Esophagus squamous epithelium (tissue), 4 donors: ENCODE measurements around the gene ERC2.

Experiments
- POLR2A ChIP-seq, 4 donors: fragments of 450-650 bp; IDR thresholded peaks; one replicate each; pipeline ENCODE4 v1.6.1; 2017; ENCODE audit warnings: antibody characterized with exemption in 4 of 4, mild to moderate bottlenecking in 4 of 4, moderate library complexity in 3 of 4
- TF ChIP-seq, protein P1 (sequence below), 6 experiments: fragments of 450-650 bp in 4 of 6; fragments of 200-600 bp in 2 of 6; sonication (generic) in 2 of 6; IDR thresholded peaks; one replicate each; pipeline ENCODE4 v1.5.1; 2016 to 2019; ENCODE audit warnings: antibody characterized with exemption in 6 of 6, mild to moderate bottlenecking in 4 of 6, moderate library complexity in 4 of 6

DNA sequence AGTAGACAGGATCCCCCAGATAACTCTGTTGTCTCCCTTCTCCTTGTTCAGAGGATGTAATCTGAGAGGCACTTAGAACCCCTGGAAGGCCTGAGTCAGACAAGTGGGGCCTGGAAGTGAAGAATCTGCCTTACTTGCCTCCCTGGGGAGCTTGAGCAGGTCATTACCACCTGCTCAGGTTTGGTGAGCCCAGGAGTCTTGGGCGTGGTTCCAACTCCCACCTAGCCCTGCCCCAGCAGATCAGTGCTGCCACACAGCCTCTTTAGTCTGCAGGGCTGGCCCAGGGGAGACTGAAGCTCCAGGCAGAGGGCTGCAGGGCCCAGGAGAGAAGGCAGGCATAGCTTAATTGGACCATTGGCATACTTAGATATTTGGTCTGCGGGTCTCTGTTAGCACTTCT, 230.0 kb downstream of the ERC2 start:
- TF ChIP-seq POLR2A (IDR thresholded peaks at IDR 0.05) = no peak
- TF ChIP-seq, protein P1, sequence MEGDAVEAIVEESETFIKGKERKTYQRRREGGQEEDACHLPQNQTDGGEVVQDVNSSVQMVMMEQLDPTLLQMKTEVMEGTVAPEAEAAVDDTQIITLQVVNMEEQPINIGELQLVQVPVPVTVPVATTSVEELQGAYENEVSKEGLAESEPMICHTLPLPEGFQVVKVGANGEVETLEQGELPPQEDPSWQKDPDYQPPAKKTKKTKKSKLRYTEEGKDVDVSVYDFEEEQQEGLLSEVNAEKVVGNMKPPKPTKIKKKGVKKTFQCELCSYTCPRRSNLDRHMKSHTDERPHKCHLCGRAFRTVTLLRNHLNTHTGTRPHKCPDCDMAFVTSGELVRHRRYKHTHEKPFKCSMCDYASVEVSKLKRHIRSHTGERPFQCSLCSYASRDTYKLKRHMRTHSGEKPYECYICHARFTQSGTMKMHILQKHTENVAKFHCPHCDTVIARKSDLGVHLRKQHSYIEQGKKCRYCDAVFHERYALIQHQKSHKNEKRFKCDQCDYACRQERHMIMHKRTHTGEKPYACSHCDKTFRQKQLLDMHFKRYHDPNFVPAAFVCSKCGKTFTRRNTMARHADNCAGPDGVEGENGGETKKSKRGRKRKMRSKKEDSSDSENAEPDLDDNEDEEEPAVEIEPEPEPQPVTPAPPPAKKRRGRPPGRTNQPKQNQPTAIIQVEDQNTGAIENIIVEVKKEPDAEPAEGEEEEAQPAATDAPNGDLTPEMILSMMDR (IDR thresholded peaks at IDR 0.05) = no peak
